Measurements from ENCODE around the gene HBE1.
"Not testable (repeated sequence)": the region's sequence is repeated elsewhere in the genome, so short reads cannot be mapped to it uniquely, and the experiment has no call there.

HBE1 gene

DNA sequence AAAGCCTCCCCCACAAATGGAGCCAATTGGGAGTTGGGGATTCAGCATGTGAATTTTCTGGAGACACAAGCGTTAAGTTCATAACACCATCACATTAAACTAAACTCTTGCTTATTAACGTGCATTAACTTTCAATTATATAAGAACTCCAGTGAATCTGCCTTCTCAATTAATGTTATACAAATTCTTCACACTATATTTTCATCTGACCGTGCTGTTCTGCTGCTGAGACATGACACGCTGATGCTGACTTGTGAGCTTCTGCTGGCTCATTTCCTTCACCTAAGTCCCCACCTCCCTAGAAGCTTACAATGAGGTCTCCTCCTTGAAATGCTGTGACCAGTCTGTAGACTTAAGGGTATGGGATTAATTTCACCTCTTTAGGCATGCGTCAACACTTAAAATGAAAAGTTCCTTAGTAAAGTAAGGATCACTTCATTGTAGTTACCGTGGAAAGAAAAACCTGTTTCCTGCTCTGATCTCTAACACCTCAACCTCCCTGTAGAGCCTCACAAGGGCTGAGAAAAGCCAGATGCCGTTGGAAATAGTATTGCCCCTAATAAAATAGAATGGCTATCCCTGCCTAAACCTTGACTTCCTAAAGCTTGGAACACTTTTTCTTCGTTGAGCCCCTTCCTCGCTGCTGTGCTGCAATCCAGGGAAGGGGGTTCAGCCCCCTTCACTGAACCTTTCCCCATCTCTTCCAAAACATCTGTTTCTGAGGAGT is 17.4 kb downstream of the HBE1 start:
- DNase-seq: no peak

DNA sequence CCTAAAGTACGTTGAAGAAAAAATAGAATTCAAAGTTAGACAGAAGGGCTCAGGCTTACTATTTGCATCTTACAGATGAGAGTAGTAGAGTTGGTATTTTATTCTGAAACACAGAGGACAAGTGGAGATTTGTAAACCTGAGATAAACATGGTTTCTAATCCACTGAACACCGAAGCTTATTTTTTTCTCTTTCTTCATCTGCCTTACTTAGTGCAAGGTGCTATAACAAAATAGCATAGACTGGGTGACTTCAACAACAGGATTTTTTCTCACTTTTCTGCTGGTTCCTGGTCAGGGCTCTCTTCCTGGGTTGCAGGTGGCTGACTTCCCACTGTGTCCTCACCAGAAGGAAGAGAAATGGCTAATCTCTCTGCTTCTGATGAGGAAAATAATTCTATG is 18.0 kb downstream of the HBE1 start:
- DNase-seq: no peak

DNA sequence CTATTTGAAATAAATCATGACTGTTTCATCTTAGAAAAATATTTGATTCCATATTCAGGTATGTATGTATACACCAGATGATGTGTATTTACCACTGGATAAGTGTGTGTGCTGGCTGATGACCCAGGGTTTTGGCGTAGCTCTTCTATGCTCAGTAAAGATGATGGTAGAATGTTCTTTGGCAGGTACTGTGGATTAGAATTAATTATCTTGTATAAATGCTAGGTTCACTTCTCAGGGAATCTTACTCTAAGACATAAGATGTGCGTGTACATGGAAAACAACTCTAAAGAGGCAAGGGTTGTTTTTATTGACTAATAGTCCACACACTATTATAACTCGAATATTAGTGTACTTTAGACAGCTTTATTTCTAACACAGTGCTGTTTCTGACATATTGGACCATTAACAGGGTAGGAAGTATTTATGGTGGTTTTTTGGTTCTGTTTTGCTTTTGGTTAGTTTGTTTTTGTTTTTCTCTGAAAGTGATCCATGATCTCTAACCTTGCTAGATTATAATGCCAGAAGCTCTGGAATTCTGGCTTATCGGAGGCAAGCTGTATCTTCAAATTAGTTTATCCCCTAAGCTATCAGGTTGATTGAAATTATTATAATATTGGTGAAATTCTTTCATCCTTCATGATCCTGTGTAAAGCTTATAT is 19.1 kb downstream of the HBE1 start:
- no peak for DNase-seq

DNA sequence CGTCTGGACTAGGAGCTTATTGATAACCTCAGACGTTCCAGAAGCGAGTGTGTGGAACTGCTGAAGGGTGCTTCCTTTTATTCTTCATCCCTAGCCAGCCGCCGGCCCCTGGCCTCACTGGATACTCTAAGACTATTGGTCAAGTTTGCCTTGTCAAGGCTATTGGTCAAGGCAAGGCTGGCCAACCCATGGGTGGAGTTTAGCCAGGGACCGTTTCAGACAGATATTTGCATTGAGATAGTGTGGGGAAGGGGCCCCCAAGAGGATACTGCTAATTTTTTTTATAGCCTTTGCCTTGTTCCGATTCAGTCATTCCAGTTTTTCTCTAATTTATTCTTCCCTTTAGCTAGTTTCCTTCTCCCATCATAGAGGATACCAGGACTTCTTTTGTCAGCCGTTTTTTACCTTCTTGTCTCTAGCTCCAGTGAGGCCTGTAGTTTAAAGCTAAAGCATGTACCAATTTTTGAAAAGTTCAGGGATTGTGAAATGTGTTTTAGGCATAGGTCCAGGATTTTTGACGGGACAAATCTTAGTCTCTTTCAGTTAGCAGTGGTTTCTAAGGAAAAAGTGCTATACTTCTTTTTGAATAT is 19.8 kb downstream of the HBE1 start, which contains the start of gene HBG1:
HBG1 (minus strand) TSS at position 51 of the 590 bp plus-strand sequence. CDS start 53 bp downstream, outside the sequence.
- not testable (repeated sequence) for DNase-seq

GRCh38 chr11:5248498-5248897 is 21.2 kb downstream of the HBE1 start:
- DNase-seq: not testable (repeated sequence)

DNA sequence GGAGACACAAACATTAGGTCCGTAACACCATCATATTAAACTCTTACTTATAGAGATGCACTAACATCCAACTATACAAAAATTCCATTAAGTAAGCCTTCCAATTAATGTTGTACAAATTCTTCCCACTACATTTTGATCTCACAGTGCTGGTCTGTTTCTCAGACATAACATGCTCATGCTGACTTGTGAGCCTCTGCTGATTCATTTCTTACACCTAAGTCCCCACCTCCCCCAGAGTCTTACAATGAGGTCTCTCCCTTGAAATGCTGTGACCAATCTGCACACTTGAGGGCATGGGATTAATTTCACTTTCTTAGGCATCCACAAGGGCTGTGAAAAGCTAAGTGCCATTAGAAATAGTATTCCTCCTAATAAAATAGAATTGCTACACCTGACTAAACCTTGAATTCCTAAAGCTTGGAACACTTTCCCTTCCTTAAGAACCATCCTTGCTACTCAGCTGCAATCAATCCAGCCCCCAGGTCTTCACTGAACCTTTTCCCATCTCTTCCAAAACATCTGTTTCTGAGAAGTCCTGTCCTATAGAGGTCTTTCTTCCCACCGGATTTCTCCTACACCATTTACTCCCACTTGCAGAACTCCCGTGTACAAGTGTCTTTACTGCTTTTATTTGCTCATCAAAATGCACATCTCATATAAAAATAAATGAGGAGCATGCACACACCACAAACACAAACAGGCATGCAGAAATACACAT is 22.1 kb downstream of the HBE1 start:
- no peak for DNase-seq

GRCh38 chr11:5246772-5247471 is 22.8 kb downstream of the HBE1 start:
- DNase-seq: no peak

DNA sequence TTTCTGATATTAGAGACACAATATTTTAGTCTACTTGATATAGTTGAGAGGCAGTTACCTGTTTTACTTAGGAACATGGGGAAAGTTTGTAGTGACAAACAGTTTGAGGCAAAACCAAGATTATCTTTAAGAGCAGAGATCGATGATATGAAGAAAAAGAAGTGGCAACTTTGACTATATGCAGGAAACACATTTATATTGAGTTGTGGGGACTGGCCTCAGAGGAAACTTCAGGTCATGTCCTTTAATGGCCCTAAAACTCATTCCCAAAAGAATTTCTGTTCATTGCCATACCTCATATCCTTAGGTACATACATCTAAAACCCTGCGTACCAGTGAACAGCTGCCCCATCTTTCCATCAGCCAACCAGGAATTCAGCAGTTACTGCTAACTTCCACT is 24.6 kb downstream of the HBE1 start:
- no peak for DNase-seq

GRCh38 chr11:5243816-5244180 is 25.9 kb downstream of the HBE1 start:
- no peak for DNase-seq

DNA sequence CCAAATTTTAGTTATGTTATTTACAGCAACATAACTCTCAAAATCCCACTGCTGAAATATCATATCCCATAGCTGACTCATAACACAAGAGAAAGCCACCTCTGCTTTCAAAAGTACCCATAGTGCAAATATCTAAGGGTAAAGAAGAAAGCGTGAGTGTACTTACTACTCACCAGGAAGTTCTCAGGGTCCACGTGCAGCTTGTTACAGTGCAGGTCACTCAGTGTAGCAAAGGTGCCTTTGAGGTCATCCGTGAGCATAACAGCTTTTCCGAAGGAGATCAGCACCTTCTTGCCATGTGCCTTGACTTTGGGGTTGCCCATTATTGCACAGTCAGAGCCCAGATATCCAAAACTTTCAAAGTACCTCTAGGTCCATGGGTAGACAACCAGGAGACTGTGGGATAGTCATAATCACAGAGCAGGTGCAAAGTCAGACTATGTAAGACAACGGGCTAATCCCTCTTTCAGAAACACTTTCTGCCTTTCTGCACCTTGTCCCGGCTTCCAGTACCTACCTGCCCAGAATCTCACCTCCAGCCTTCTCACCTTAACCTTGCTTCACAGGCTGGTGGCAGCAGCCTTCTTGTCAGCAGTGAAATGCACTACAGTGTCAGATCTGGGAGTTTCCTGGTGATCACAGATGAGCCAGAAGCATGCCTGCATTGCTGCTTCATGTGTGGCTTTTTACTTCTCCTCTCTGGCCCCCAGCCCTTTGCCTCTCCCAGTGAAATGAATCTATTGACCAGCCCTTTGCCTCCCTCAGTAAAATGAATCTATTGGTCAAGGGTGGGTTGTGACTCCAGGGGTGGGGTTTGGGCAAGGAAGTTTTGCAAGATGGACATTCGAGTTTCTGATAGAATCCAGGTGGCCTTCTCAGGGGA is 26.6 kb downstream of the HBE1 start:
- DNase-seq: no peak

DNA sequence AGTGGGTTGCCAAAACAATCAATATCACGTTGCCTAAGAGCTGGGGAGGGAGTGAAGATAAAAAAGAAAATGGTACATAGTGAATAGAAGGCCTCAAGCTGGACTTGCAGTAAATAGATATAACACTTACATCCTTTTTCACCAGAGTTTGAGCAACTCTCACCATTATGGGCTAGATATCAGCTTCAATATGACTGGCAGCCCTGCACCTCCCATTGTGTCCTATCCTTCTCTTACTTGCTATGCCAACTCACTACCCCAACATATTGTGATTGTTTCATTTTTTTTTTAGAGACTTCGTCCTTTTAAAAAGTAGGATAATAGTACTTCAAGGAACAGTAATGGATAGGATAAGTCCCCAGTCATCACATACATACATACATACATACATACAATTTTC is 27.5 kb downstream of the HBE1 start:
- DNase-seq: no peak

GRCh38 chr11:5241458-5241857 is 28.3 kb downstream of the HBE1 start:
- no peak for DNase-seq

- DNase-seq: no peak
Measured at GRCh38 chr11:5240458-5240857, 29.3 kb downstream of the HBE1 start.

DNA sequence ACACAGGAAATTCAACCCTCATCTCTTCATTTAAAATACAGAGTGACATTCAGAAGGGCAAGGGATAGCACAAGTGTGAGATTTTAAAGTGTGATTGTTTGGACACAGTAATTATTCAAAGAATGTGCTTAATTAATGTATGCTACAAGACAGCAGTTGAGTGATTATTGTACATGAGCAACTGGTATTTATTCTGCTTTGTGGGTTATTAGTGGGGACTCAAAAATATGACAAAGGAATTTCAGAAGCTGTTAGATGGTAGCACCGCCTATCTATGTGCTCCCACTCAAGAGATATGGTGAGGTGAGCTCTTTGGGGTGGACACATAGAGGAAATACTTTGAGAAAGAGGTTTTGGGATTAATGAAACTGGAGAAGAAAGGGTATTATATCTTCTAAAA is 29.7 kb downstream of the HBE1 start:
- no peak for DNase-seq

GRCh38 chr11:5239046-5239445 is 30.7 kb downstream of the HBE1 start:
- DNase-seq: no peak

DNA sequence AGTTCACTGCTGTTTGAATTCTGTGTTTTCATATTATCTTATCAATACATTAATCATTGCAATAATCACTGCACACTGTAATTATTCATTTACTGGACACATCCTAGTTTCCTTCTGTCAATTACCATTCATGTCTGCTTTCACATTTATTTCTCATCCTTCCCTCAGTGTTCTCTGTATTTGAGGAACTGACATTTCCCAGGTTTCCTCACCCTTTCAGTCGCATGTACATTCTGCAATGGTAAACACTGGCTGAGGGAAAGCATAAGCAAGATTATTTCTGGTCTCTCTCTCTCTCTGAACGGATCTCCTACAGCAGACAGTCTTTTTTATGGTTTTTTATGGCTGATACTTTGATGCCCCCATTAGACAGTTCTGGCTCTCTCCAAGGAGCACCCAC is 31.3 kb downstream of the HBE1 start:
- DNase-seq: no peak

DNA sequence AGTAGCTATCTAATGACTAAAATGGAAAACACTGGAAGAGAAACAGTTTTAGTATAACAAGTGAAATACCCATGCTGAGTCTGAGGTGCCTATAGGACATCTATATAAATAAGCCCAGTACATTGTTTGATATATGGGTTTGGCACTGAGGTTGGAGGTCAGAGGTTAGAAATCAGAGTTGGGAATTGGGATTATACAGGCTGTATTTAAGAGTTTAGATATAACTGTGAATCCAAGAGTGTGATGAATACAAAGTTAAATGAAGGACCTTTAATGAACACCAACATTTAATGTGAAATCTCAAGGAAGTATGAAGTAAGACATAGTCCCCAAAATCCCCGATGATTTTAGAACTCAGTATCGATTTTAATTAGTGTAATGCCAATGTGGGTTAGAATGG is 32.3 kb downstream of the HBE1 start:
- no peak for DNase-seq

- no peak for DNase-seq
Measured at GRCh38 chr11:5235364-5236095, 34.2 kb downstream of the HBE1 start.

DNA sequence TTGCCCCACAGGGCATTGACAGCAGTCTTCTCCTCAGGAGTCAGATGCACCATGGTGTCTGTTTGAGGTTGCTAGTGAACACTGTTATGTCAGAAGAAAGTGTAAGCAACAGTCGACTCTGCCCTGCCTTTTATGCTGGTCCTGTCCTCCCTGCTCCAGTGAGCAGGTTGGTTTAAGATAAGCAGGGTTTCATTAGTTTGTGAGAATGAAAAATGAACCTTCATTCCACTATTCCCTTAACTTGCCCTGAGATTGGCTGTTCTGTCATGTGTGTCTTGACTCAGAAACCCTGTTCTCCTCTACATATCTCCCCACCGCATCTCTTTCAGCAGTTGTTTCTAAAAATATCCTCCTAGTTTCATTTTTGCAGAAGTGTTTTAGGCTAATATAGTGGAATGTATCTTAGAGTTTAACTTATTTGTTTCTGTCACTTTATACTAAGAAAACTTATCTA is 35.3 kb downstream of the HBE1 start, which contains the start of gene HBD:
HBD (minus strand) TSS at position 103 of the 454 bp plus-strand sequence; CDS start at position 53, 50 bp downstream.
- DNase-seq: no peak

DNA sequence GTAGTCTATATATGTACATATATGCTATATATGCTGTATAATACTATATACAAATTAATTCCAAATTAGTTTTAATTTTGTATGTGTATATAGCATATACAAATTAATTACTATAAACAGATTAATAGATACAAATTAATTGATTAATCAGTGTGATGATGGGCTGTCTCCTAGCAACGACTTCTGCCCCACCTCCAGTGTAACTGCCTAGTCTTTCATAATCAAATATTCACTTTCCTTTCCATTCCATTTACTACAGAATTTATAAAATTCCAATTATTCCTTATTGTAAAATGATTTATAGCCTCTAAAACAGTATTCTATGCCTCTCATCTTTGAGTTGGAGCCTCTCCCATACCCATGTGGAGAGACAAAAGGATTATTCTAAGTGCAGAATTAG is 36.4 kb downstream of the HBE1 start:
- no peak for DNase-seq

DNA sequence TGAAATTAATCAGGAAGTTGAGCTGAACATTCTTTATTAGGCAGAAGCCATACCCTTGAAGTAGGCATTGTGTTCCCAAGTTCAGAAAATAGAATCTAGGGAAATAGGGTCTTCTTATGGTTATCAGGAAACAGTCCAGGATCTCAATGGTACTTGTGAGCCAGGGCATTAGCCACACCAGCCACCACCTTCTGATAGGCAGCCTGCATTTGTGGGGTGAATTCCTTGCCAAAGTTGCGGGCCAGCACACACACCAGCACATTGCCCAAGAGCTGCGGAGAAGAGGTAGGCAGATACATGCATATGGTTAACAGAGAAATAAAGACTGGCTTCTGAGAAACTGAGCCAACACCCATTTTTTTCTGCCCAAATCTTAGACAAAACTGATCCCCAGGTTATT is 36.9 kb downstream of the HBE1 start:
- no peak for DNase-seq

All from activated naive CD4-positive, alpha-beta T cell (primary cell).